ENCODE results near the gene UMPS.

The UMPS gene

GRCh38 chr3:124694486-124694885 is 35.8 kb upstream of the UMPS start:
- no peak overlapping the region for H3K27ac ChIP-seq (ENCODE audit: low read depth, low read length)

GRCh38 chr3:124695369-124695768 is 34.9 kb upstream of the UMPS start:
- no peak overlapping the region for H3K4me3 ChIP-seq (ENCODE audit: low read depth in 1 of 5, low read length in 5 of 5)
- no peak overlapping the region for H3K9ac ChIP-seq (ENCODE audit: low read length in 5 of 5)
- H3K36me3 ChIP-seq (ENCODE audit: control insufficient read depth in 5 of 5, insufficient read depth in 5 of 5, low read length in 5 of 5) = peaks cover 0 to 9% (median 0%) of the 10 kb centered on the region in 5 donors
- no peak overlapping the region for H3K27ac ChIP-seq (ENCODE audit: low read depth, low read length)
- H3K4me1 ChIP-seq (ENCODE audit: control insufficient read depth in 5 of 5, insufficient read depth in 5 of 5, low read length in 5 of 5) = peaks cover 0 to 7% (median 0%) of the 10 kb centered on the region in 5 donors
- no peaks in the 10 kb centered on the region for H3K27me3 ChIP-seq (ENCODE audit: control insufficient read depth in 5 of 5, insufficient read depth in 4 of 5, low read length in 5 of 5)
- H3K9me3 ChIP-seq (ENCODE audit: control insufficient read depth in 5 of 5, low read length in 5 of 5) = no peaks in the 10 kb centered on the region

More at GRCh38 chr3:124694486-124694885, 35.8 kb upstream of the UMPS start:
- H3K9ac ChIP-seq (ENCODE audit: low read length in 5 of 5) = no peak overlapping the region
- no peaks in the 10 kb centered on the region for H3K9me3 ChIP-seq (ENCODE audit: control insufficient read depth in 5 of 5, low read length in 5 of 5)
- peaks cover 0 to 1% (median 0%) of the 10 kb centered on the region in 5 donors for H3K4me1 ChIP-seq (ENCODE audit: control insufficient read depth in 5 of 5, insufficient read depth in 5 of 5, low read length in 5 of 5)
- H3K27me3 ChIP-seq (ENCODE audit: control insufficient read depth in 5 of 5, insufficient read depth in 4 of 5, low read length in 5 of 5) = no peaks in the 10 kb centered on the region
- H3K4me3 ChIP-seq (ENCODE audit: low read depth in 1 of 5, low read length in 5 of 5) = no peak overlapping the region
- peaks cover 0 to 9% (median 0%) of the 10 kb centered on the region in 5 donors for H3K36me3 ChIP-seq (ENCODE audit: control insufficient read depth in 5 of 5, insufficient read depth in 5 of 5, low read length in 5 of 5)

- H3K36me3 ChIP-seq (ENCODE audit: control insufficient read depth in 5 of 5, insufficient read depth in 5 of 5, low read length in 5 of 5) = peaks cover 0 to 9% (median 0%) of the 10 kb centered on the region in 5 donors
- no peak overlapping the region for H3K27ac ChIP-seq (ENCODE audit: low read depth, low read length)
- H3K4me1 ChIP-seq (ENCODE audit: control insufficient read depth in 5 of 5, insufficient read depth in 5 of 5, low read length in 5 of 5) = peaks cover 0 to 7% (median 0%) of the 10 kb centered on the region in 5 donors
- no peaks in the 10 kb centered on the region for H3K27me3 ChIP-seq (ENCODE audit: control insufficient read depth in 5 of 5, insufficient read depth in 4 of 5, low read length in 5 of 5)
- no peak overlapping the region for H3K4me3 ChIP-seq (ENCODE audit: low read depth in 1 of 5, low read length in 5 of 5)
- no peak overlapping the region for H3K9ac ChIP-seq (ENCODE audit: low read length in 5 of 5)
- no peaks in the 10 kb centered on the region for H3K9me3 ChIP-seq (ENCODE audit: control insufficient read depth in 5 of 5, low read length in 5 of 5)
Observed at GRCh38 chr3:124696006-124696405, 34.2 kb upstream of the UMPS start.

- Histone ChIP-seq H3K27me3 (ENCODE audit: control insufficient read depth in 5 of 5, insufficient read depth in 4 of 5, low read length in 5 of 5) (no peaks in the 10 kb centered on the region), H3K4me3 (ENCODE audit: low read depth in 1 of 5, low read length in 5 of 5) (no peak overlapping the region)
Observed at GRCh38 chr3:124697302-124697701, 33.0 kb upstream of the UMPS start.

GRCh38 chr3:124698030-124698770 is 32.1 kb upstream of the UMPS start:
- Histone ChIP-seq H3K9me3 (ENCODE audit: control insufficient read depth in 5 of 5, low read length in 5 of 5) (no peaks in the 10 kb centered on the region), H3K9ac (ENCODE audit: low read length in 5 of 5) (no peak overlapping the region), H3K27ac (ENCODE audit: low read depth, low read length) (no peak overlapping the region), H3K4me3 (ENCODE audit: low read depth in 1 of 5, low read length in 5 of 5) (no peak overlapping the region), H3K27me3 (ENCODE audit: control insufficient read depth in 5 of 5, insufficient read depth in 4 of 5, low read length in 5 of 5) (no peaks in the 10 kb centered on the region), H3K4me1 (ENCODE audit: control insufficient read depth in 5 of 5, insufficient read depth in 5 of 5, low read length in 5 of 5) (peaks cover 0 to 7% (median 0%) of the 10 kb centered on the region in 5 donors), H3K36me3 (ENCODE audit: control insufficient read depth in 5 of 5, insufficient read depth in 5 of 5, low read length in 5 of 5) (peaks cover 0 to 9% (median 0%) of the 10 kb centered on the region in 5 donors)

More at GRCh38 chr3:124697302-124697701, 33.0 kb upstream of the UMPS start:
- H3K4me1 ChIP-seq (ENCODE audit: control insufficient read depth in 5 of 5, insufficient read depth in 5 of 5, low read length in 5 of 5) = peaks cover 0 to 7% (median 0%) of the 10 kb centered on the region in 5 donors
- no peaks in the 10 kb centered on the region for H3K9me3 ChIP-seq (ENCODE audit: control insufficient read depth in 5 of 5, low read length in 5 of 5)
- H3K27ac ChIP-seq (ENCODE audit: low read depth, low read length) = no peak overlapping the region
- peaks cover 0 to 9% (median 0%) of the 10 kb centered on the region in 5 donors for H3K36me3 ChIP-seq (ENCODE audit: control insufficient read depth in 5 of 5, insufficient read depth in 5 of 5, low read length in 5 of 5)
- H3K9ac ChIP-seq (ENCODE audit: low read length in 5 of 5) = no peak overlapping the region

GRCh38 chr3:124699051-124699450 is 31.2 kb upstream of the UMPS start:
- Histone ChIP-seq H3K27me3 (ENCODE audit: control insufficient read depth in 5 of 5, insufficient read depth in 4 of 5, low read length in 5 of 5) (no peaks in the 10 kb centered on the region), H3K27ac (ENCODE audit: low read depth, low read length) (no peak overlapping the region), H3K9ac (ENCODE audit: low read length in 5 of 5) (no peak overlapping the region), H3K4me1 (ENCODE audit: control insufficient read depth in 5 of 5, insufficient read depth in 5 of 5, low read length in 5 of 5) (peaks cover 0 to 7% (median 0%) of the 10 kb centered on the region in 5 donors), H3K4me3 (ENCODE audit: low read depth in 1 of 5, low read length in 5 of 5) (no peak overlapping the region), H3K36me3 (ENCODE audit: control insufficient read depth in 5 of 5, insufficient read depth in 5 of 5, low read length in 5 of 5) (peaks cover 0 to 9% (median 0%) of the 10 kb centered on the region in 5 donors), H3K9me3 (ENCODE audit: control insufficient read depth in 5 of 5, low read length in 5 of 5) (no peaks in the 10 kb centered on the region)

- H3K4me3 ChIP-seq (ENCODE audit: low read depth in 1 of 5, low read length in 5 of 5) = no peak overlapping the region
- peaks cover 0 to 7% (median 0%) of the 10 kb centered on the region in 5 donors for H3K4me1 ChIP-seq (ENCODE audit: control insufficient read depth in 5 of 5, insufficient read depth in 5 of 5, low read length in 5 of 5)
- no peak overlapping the region for H3K9ac ChIP-seq (ENCODE audit: low read length in 5 of 5)
- no peaks in the 10 kb centered on the region for H3K9me3 ChIP-seq (ENCODE audit: control insufficient read depth in 5 of 5, low read length in 5 of 5)
- H3K27ac ChIP-seq (ENCODE audit: low read depth, low read length) = no peak overlapping the region
- H3K27me3 ChIP-seq (ENCODE audit: control insufficient read depth in 5 of 5, insufficient read depth in 4 of 5, low read length in 5 of 5) = no peaks in the 10 kb centered on the region
- H3K36me3 ChIP-seq (ENCODE audit: control insufficient read depth in 5 of 5, insufficient read depth in 5 of 5, low read length in 5 of 5) = peaks cover 0 to 6% (median 0%) of the 10 kb centered on the region in 5 donors
Observed at GRCh38 chr3:124699686-124700396, 30.4 kb upstream of the UMPS start.

GRCh38 chr3:124700880-124701684 is 29.2 kb upstream of the UMPS start:
- Histone ChIP-seq H3K9ac (ENCODE audit: low read length in 5 of 5) (no peak overlapping the region), H3K27ac (ENCODE audit: low read depth, low read length) (no peak overlapping the region), H3K4me1 (ENCODE audit: control insufficient read depth in 5 of 5, insufficient read depth in 5 of 5, low read length in 5 of 5) (peaks cover 0 to 7% (median 0%) of the 10 kb centered on the region in 5 donors), H3K9me3 (ENCODE audit: control insufficient read depth in 5 of 5, low read length in 5 of 5) (no peaks in the 10 kb centered on the region), H3K27me3 (ENCODE audit: control insufficient read depth in 5 of 5, insufficient read depth in 4 of 5, low read length in 5 of 5) (no peaks in the 10 kb centered on the region), H3K36me3 (ENCODE audit: control insufficient read depth in 5 of 5, insufficient read depth in 5 of 5, low read length in 5 of 5) (peaks cover 0 to 6% (median 0%) of the 10 kb centered on the region in 5 donors), H3K4me3 (ENCODE audit: low read depth in 1 of 5, low read length in 5 of 5) (no peak overlapping the region)

- Histone ChIP-seq H3K4me3 (ENCODE audit: low read depth in 1 of 5, low read length in 5 of 5) (no peak overlapping the region), H3K36me3 (ENCODE audit: control insufficient read depth in 5 of 5, insufficient read depth in 5 of 5, low read length in 5 of 5) (peaks cover 0 to 6% (median 0%) of the 10 kb centered on the region in 5 donors), H3K27me3 (ENCODE audit: control insufficient read depth in 5 of 5, insufficient read depth in 4 of 5, low read length in 5 of 5) (no peaks in the 10 kb centered on the region), H3K4me1 (ENCODE audit: control insufficient read depth in 5 of 5, insufficient read depth in 5 of 5, low read length in 5 of 5) (peaks cover 0 to 7% (median 0%) of the 10 kb centered on the region in 5 donors), H3K9ac (ENCODE audit: low read length in 5 of 5) (no peak overlapping the region), H3K27ac (ENCODE audit: low read depth, low read length) (no peak overlapping the region), H3K9me3 (ENCODE audit: control insufficient read depth in 5 of 5, low read length in 5 of 5) (no peaks in the 10 kb centered on the region)
Observed at GRCh38 chr3:124701687-124702086, 28.6 kb upstream of the UMPS start.

All from subcutaneous abdominal adipose tissue (tissue), 5 donors.